HG03439 (cell line): ENCODE measurements around the gene RNH1.

Experiments used
- ATAC-seq: cut with Tn5 transposase; IDR thresholded peaks from one replicate; pipeline ENCODE4 v1.9.1; 2021; ENCODE audit warnings: mild to moderate bottlenecking, moderate library complexity; ENCODE audit not compliant: unreplicated experiment

RNH1 gene

DNA sequence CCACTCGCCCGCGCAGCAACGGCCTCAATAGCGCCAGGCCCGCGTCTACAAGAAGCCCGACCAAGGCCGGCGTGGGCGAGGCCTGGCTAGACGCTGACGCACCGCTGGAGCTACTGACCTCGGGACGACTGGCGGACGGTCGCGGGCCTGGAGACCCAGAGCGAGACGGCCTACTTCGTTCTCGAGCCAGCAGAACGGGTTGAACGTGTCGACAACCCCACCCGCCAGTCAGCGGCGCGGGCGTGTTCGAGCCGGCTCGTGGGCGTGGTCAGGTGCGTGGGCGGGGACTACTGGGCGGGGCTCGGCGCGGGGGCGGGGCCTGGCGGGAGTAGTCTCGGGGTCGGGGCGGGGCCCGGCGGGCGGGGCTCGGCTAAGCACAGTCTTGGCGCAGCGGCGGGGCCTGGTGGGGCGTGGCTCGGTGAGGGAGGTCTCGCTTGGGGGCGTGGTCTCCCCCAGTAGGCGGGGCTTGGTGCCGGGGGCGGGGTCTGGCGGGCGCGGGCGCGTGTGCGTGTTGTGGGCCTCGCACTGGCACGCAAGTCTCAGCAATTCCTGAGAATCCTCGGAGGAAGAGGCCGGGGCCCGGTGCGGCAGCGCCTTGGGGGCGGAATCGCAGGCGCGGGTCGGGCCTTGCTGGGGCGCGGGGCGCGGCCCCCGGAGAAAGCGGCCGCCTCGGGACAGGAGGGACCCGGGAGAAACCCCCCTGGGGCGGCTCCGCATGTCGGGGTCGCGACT, at the start of gene RNH1:
Gene RNH1 (minus strand): TSS at position 248 of the 732 bp plus-strand sequence. CDS start 5,080 bp downstream, outside the sequence.
- ATAC-seq: peak; percentile 48

DNA sequence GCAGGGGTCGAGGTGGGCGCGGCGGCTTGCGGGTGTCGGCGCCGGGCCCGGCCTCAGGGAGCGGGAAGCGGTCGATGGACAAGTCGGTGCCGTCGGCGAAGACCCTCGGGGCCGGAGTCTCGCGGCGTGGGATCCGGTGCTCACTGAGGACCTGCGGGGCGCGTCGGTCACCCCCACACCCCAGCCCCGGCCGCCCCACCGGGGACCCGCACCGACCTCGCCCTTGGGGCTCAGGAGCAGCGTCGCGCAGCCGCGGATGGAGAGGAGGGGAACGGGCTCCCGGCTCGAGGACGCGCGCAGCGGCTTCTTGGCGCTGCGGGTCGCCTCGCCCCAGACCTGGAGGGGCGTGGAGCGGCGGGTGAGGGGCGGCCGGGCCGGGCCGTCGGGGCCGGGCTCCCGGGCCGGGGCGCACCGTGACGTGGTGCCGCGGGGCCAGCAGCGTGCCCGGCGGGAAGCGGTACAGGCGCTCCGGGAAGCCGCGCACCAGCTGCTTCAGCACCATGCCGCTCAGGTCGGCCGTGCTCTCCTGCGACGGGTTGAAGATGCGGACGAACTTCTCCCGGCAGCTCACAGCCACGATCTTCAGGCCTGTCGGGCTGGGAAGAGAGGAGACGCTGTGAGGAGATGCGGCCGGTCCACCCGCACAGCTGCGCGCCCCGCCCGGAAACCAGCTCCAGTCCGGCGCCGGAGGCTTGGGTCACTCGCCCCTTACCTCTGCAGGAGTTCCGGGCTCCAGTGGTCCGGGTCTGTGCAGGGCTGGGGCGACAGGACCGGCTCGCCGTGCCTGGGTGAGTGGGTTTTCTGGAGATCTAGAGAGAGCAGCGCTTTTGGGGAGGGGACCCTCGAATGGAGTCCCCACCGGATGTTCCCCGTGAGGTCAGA, 49.0 kb upstream of the RNH1 start:
- no peak for ATAC-seq

DNA sequence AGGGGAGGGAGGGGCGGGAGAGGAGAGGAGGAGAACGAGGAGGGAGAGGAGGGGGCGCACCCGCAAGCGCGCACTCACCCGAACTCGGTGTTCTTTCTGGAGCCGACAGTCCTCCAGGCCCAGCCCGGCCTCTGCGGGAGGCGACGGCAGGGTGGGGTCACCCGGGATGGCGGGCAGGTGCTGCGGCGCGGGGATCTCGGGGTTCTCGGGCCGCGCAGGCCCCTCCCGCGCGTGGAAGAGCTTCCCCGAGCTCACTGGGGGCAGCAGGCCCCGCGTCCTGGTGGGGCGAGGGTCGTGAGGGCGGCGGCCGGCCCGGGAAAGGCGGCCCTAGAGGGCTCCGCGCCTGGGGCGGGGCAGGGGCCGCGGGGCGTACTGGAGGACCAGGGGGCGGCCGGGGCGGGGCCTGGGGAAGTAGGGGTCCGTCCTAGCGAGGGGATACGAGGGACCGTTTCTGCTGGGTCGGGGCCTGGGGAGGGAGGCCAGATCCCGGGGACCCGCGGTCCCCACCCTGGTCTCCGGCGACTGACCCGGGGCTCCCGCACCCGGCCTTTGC, 48.3 kb upstream of the RNH1 start:
- no peak for ATAC-seq

DNA sequence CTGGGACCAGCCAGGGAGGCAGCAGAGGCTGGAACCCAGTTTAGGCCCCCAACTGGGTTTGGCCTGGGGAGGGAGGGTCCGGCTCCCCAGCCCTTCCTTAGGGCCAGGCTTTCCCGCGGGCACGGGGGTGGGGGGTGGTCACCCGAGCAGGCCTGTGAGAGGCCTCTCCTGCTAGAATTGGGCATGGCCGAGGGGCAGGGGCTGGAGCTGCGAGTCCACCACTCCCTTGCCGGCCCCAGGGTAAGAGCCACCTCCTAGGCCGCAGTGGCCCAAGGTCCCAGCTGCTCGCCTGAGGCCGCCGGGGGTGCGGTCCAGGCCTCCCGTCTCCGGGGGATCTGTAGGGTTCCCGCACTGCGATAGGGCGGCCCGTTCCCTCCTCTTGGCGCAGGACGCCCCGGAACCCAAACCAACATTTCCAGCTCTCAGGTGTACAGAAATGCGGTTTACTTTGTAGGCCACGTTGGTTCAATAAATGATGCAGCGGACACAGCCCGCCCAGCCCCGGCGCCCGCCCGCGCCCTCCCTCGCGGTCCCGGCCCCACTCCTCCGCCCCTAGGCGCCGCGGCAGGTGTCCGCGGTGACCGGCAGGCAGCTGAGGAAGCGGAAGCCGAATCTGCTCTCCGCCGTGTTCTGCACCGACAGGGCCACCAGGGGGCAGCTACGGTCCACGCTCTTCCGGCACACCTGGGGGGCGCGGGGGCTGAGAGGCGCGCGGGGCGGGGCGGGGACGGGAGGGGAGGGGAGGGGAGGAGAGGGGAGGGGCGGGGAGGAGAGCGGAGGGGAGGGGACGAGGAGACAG, 47.6 kb upstream of the RNH1 start:
- no peak for ATAC-seq

DNA sequence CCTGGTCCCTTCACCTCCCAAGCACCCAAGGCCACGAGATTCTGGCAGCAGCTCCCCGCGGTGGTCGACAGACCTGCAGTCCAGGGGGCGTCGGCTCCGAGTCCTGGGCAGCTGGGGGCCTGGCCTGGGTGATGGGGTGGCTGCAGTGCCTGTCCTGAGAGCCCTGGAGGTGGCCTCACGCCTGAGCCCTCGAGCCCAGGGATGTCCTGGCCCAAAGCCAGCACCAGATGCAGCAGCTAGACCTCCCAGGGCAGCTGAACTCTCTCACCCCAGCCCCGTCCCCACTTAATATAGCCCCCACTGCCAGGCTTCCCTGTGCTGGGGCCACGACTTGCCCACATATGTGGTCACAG, 46.9 kb upstream of the RNH1 start:
- no peak for ATAC-seq

DNA sequence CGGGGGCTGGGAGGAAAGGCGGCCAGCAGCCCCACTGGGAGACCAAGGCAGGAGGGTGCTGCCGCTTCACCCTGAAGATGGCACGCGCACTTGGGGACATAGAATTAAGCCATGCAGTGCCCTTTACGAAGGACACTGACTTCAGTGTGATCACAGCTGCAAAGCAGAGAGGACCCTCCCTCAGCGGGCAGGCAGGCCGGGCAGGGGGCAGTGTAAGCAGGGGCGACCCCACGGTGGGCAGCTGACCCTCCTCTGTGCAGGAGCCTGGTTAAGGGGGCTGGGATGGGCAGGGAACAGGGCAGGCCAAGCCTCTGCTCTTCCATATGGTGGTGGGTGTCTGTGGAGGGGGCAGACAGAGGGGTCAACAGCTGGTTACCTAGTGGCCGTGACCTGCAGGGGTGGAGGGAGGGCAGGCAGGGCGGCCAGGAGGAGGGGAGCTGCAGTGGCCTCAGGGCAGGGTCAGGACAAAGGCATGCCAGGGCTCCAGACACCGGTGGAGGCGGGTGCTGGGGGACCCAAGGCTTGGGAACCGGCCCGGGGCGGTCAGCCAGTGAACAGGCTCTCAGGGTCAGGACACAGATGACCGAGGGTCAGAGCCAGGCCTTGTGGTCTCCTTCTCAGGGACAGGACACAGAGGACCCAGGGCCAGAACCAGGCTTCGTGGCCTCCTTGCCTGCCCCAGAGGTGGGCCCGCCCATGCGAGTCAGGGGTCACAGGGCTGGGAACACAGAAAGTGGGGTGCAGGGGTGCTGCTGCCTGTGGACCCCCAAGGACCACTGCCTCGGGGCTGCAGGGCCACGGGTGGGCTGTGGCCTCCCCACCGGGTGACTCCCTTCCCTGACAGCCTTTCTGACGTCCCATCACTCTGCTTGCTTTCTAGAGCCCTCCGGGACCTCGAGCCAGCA, 46.3 kb upstream of the RNH1 start:
- ATAC-seq: no peak

DNA sequence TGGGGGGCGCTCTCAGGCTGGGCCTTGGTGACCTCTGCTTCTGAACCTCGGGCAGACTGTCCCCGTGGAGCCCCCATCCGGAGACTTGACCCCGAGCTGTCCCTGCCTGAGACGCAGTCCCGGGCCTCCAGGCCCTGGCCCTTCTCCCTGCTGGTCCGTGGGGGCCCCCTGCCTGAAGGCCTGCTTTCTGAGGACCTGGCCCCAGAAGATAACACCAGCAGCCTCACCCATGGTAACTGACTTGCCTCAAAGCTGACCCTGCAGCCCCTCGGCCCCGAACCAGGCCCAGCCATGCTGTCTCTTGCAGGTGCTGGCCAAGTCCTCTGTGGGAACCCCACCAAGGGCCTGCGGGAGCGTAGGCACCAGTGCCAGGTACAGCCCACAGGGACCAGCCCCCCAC, 44.6 kb upstream of the RNH1 start:
- ATAC-seq: no peak

DNA sequence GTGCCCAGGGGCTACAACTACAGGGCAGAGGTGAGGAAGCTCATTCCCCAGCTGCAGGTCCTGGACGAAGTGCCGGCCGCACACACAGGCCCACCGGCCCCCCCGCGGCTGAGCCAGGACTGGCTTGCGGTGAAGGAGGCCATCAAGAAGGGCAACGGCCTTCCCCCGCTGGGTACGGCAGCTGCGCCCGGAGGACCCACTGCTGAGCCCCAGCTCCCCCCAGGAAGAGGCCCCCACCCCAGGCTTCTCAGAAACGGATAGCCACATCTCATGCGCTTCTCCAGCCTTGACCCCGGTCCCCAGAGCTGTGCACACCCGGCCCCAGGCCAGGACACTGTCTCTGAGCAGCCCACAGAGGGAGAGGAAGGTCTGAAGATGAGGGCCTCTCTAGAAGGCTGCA, 44.1 kb upstream of the RNH1 start:
- ATAC-seq: no peak

DNA sequence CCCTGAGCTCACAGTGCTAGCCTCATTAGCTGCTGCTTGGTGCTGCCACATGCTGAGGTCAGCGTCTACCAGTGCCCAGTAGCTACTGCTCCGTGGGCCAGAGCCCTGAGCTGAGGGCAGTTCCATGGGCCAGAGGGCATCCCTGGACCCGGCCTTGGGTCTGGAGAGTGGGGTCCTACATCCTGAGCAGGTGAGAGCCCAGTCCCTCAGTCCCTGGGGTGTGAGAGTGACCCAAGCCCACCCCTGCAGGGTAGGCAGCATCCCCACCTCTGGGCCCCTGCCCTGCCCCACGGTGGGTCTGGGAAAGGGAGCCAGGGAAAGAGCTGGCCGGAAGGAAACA, 43.7 kb upstream of the RNH1 start:
- ATAC-seq: no peak

DNA sequence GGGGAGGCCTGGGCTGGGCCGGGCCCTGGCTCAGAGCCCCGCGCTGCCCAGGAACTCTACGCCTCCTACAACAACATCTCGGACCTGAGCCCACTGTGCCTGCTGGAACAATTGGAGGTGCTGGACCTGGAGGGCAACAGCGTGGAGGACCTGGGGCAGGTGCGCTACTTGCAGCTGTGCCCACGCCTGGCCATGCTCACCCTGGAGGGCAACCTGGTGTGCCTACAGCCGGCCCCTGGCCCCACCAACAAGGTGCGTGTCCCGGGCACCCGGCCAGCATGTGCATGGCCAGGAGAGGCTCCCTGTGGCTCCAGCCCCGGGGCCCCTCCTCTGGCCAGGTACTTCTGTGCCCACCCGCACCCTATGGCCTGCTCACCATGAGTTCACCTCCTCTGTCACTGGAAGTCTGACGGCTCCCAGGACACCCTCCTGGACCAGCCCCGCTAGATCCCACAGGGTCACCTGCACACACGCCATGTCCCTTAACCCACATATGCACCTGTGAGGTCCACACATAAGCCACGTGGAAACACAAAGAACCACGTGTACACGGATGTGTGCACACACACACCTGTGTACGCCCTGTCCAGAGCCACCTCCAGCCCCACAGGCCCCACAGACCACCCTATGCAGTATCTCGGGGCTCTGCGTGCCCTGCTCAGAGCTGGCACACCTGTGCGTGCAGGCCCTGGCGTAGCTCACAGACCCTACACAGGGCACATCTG, 43.1 kb upstream of the RNH1 start:
- no peak for ATAC-seq

DNA sequence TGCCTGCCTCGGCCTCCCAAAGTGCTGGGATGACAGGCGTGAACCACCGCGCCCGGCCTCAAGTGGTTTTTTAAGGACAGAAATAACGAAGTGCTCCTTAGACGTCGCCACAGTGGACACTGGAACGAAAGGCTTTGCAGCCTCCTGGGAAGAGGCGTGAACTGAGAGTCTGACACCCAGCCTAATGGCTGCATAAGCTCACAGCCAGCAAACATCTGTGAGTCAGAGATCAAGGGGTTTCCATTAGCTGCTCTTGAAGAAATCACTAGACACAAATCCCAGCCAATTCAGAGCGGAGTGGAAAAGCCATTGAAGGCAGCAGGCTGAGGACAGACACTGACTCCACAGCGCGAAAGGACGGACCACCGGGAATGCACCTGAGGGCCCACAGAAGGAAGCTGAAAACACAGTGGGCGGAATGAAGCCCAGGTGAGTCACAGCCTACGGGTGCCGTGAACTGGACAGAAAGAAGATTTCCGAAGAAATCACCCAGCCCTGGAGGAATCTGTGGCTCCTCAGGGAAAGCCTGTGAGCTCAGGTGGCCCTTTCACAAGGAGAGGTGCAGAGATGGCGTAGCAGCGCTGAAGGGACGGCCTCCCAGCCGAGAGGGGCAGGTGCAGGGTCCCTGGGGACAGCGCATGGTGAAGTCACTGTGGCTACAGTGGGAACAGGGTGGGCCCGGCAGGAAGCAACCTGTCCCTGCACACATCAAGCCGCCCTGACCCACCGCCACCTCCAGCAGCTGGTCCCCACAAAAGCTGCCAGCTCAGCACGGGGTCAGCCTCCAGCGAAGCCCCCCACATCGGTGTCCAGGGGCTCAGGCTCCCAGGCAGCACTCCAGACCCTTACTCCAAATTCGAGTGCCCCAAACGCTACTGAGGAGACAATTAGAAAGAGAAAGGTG, 41.9 kb upstream of the RNH1 start:
- ATAC-seq: no peak

DNA sequence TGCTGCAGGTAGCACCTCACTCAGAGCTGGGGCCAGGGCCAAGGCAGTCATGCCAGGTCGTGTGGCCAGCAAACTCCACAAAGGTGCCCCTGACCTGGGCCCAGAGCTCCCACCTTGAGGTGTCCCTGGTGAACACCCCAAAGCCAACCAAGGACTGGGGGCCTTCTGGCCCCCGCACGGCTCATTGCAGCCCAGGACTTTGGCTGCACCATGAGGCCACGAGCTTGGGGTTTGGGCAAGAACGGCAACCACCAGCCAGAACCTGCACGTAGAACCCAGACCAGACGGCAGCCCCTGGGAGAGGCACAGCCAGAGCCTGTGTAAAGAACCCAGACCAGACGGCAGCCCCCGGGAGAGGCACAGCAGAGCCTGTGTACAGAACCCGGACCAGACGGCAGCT, 38.1 kb upstream of the RNH1 start:
- ATAC-seq: no peak

DNA sequence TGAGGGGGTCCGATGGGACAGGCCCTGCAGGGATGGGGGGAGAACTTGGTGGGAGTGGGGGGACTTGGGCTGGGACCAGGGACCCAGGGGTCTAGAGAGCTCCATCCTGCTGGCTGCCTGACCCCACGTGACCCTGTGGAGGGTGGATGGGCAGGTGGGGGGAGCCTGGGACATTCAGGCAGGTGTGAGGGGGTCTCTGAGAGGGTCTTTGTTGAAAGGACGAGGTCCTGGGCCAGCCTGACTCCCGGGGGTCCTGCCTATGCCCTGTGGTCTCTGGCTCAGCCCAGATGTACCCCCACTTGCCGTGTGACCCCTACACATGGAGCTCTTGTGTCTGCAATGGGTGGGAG, 37.8 kb upstream of the RNH1 start:
- ATAC-seq: no peak

DNA sequence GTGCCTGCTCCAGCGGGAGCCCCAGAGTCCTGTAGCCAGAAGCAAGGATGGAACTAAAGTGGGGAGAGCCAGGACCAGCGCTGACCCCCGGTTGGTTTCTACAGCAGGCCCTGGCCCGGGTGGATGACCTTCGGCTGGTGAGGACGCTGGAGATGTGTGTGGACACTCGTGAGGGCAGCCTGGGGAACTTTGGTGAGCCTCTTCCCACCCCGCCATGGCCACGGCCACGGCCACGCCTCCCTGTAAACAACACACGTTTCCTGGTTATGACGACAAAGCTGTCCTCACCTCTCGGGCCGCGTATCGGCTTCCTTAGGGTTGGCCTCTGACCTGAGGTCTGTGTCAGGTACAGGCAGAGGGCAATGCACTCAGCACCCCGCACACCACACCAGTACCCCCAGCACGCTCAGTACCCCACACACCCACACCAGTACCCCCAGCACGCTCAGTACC, 34.4 kb upstream of the RNH1 start:
- no peak for ATAC-seq

DNA sequence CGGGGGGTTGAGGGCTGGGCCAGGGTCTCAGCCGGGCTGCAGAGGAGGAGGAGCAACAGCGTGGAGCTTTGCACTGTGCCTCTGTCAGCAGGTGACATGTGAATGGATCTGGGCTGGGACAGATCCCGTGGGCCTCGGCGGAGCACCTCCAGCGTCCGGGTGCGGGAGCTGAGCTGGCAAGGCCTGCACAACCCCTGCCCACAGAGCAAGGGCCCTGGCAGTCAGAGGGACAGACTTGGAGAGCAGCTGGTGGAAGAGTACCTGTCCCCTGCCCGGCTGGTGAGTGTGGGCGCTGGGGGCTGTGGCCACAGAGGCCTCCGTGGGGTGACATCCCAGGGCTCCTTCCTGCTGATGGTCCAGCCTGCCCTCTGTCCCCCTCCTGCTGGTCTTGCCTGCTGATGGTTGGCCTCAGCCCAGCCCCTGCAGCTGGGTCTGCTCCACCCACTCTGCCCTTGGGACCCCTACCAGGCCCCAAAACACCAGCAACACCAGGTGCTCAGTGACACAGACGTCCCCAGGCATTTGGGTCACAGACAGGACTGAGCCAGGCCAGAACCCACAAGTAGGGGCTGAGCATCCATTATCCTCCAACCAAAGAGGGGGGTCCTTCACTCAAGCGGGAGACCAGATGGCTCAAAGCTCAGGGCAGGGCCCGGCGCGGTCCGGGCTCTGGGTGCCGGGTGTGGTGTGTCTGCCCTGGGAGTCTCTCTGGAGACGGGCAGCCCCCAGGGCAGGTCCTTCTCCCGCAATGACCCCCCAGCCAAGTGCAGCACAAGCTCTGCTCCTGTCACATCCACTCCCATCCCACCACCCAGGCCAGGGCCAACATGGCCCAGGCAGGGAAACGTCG, 33.8 kb upstream of the RNH1 start:
- no peak for ATAC-seq

DNA sequence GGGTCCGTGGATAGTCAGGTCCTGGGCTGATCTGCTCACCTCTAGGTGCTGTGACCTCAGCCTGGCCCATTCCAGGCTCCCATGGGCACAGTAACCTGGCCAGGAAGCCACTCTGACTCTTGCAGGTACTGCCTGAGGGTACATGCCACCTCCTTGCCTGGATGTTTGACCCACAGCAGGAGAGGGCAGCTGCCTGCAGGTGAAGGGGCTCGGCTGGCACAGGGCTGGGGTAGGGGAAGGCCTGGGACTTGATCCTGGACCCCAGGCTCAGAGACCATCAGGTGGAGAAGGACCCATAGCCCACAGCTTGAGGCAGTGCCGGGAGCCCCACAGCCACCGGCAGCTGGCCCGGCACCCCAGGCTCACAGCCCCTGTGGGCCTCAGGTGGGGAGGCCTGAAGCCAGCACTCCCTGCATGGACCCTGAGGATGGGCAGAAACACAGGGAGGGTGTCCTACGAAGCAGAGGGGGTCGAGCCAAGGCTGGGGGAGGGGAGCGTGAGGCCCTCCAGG, 33.0 kb upstream of the RNH1 start:
- ATAC-seq: no peak

DNA sequence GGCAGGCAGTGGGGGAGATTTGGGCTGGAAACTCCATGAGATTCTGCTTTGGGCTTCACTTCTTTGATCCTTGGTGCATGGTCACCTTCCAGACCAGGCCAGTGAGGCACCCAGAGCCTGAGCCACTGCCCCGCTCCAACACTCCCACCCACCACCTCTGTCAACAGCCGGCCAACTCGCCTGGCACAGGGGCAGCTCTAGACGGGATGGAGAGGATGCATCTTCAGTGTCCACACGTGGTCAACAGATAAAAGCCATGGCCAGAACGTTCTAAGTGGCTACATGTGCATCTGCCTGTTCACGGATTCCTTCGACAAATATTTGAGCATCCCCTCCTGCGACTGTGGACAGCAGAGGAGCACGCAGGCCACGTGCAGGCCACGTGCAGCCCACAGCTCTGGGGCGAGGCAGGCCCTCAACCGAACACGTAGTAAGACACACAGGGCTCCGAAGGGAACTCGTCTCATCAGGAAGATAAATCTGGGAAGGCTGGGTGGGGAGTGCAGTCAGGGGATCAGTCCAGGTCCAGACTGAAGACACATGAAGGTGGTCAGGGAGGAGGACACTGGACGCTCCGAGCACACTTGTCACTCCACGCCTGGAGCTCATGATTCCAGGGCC, 31.5 kb upstream of the RNH1 start:
- no peak for ATAC-seq
